ENCODE measurements around the gene SLC49A4.

- TF ChIP-seq GATA3 (IDR thresholded peaks at IDR 0.05; ENCODE audit: low read depth, low read length) = no peak
- no peak for TF ChIP-seq GATA2 (IDR thresholded peaks at IDR 0.05; ENCODE audit: low read depth, low read length)
Observed at GRCh38 chr3:122816587-122816986, 21.7 kb downstream of the SLC49A4 start.

Measured in SH-SY5Y (cell line).